Measurements from ENCODE around the gene SIRT2.
"Not testable (repeated sequence)": the region's sequence is repeated elsewhere in the genome, so short reads cannot be mapped to it uniquely, and the experiment has no call there.

SIRT2 gene

DNA sequence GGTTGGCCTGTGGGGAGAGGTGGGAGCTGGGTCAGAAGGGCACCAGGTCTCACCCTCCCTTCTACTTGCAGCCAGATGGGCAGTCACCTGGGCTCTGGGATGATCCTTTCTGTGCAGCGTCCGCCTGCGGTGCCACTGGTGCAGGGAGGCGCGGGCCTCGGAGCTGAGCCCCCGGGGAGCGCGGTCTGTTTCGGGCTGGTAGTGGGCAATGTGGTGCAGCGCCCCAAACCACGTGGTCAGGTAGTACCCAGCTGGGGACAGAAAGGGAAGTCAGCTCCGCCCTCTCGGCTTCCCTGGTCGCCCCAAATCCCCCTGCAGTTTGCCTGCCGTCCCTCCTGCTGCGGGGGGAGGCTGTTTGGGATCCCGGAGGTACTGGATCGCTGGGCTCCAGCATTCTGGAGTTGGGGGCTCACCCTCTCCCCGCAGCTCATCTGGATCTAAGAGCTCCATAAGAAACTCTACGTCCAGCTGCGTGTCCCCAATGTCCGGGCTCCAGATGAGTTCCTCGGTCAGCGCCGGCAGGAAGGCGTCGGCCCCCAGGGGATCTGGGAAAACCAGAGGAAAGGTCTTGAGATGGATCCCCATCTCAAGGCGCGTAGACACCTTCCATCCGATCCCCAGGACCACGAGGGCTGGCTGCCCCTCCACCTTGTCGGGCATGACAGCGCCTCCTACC lies 30.1 kb downstream of the SIRT2 start:
- DNase-seq (ENCODE audit: low read depth in 2 of 2), result no peak

DNA sequence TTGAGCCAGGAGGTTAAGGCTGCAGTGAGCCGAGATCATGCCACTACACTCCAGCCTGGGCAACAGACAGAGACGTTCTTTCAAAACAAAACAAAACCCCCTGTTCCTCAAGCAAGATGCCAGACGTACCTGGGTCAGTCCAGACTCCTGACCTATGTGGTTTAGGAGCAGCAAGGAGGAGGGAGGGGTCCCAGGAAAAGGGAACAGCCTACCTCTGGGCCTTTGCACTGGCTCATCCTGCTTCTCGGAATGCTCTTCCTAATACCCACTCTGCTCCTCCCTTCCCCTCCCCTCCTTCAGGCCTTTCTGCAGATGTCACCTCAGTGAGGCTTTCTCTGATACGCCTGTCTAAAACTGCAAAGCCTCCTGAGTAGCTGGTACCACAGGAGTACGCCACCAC lies 30.9 kb downstream of the SIRT2 start:
- no peak for DNase-seq (ENCODE audit: low read depth in 2 of 2)

DNA sequence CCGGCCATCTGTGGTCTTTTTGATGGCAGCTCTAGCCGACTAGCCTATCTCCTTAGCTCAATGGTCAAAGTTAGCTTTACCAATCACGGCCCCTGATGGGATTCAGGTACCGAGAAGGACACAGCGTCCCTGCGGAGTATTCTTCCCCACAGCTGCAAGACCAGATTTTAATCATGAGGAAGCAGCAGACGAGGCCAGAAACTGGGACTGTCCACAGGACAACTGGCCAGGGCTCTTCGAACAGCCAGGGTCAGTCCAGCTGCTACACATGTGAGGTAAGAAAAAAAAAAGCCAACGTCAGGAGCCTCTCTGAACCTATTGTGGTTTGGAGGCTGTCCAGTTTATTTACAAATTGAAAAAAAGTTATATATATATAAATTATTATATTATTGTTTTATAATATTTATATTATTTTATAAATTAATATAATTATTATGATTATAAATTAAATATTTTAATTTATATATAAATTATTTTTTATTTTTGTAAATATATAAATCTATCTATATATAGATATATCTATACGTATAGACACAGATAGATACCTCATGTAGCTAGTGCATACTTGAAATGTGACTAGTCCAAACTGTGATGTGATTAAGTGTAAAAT lies 32.1 kb downstream of the SIRT2 start:
- no peak for DNase-seq (ENCODE audit: low read depth in 2 of 2)

DNA sequence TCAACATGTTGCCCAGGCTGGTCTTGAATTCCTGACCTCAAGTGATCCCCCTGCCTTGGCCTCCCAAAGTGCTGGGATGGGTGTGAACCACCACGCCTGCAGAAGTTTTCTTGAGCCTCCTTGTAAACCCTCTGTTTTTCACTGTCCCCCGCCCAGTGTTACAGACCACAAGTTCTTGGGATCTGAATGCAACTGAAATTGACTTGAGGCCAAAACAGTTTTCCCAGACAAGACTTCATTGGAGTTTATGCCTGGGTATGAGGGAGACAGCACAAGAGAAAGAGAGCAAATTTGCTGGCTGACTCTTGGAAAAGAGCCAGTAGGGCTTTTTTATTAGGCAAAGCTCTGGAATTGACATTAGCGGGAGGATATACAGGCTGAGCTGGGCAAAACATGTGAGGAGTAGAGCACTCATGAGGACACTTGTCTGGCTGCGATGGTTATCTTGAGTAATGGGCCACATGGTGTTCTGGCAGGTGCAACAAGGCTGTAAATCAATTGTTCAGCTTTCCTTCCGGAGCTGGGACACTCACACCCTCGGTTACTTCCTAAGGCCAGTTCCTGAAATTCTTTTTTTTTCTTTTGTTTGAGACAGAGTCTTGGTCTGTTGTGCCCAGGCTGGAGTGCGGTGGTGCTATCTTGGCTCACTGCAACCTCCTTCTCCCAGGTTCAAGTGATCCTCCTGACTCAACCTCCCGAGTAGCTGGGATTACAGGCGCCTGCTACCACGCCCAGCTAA lies 36.9 kb downstream of the SIRT2 start:
- DNase-seq (ENCODE audit: low read depth in 2 of 2), result no peak

DNA sequence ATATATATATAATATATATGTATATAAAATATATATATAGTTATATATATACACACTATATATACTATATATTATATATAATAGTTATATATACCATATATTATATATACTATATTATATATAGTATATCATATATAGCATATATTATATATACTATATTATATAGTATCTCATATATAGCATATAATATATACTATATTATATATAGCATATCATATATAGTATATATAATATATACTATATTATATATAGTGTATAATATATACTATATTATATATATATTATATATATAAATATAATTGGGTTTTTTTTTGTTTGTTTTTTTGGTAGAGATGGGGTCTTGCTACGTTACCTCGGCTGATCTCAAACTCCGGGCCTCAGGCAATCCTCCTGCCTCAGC lies 38.0 kb downstream of the SIRT2 start:
- no peak for DNase-seq (ENCODE audit: low read depth in 2 of 2)

DNA sequence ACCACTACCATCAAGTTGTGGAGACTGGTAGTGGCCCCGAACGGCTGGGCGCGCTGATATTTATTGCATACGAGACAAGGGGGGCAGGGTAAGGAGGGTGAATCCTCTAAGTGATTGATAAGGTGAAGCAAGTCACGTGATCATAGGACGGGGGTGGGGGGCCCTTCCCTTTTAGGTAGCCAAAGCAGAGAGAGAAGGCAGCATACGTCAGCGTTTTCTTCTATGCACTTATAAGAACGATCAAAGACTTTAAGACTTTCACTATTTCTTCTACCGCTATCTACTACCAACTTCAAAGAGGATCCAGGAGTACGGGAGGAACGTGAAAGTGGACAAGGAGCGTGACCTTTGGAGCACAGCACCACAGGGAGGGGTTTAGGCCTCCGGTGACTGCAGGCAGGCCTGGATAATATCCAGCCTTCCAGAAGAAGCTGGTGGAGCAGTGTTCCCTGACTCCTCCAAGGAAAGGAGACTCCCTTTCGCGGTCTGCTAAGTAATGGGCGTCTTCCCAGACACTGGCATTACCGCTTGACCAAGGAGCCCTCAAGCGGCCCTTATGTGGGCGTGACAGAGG lies 39.7 kb downstream of the SIRT2 start:
- DNase-seq (ENCODE audit: low read depth in 2 of 2), result not testable (repeated sequence)

DNA sequence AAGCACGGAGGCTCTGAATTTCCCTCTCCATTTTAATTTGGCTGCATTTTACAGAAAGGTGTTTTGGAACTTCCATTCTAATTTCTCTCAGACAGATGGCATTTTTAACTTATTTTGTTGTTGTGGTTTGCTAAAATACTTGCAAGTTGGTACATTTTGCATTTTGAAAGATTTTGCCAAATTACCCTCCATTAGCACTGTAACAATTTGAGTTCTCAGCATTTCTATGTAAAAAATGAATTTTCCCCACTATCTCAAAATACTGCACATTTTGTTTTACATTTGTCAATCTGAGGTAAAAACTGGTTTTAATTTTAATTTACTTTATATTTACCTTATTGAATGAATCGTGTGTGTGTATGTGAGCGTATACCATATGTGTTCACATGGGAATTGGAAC lies 42.6 kb downstream of the SIRT2 start:
- no peak for DNase-seq (ENCODE audit: low read depth in 2 of 2)

DNA sequence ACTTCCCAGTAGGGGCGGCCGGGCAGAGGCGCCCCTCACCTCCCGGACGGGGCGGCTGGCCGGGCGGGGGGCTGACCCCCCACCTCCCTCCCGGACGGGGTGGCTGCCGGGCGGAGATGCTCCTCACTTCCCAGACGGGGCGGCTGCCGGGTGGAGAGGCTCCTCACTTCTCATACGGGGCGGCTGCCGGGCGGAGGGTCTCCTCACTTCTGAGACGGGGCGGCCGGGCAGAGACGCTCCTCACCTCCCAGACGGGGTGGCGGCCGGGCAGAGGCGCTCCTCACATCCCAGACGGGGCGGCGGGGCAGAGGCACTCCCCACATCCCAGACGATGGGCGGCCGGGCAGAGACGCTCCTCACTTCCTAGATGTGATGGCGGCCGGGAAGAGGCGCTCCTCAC lies 43.7 kb downstream of the SIRT2 start:
- DNase-seq (ENCODE audit: low read depth in 2 of 2), result not testable (repeated sequence)

DNA sequence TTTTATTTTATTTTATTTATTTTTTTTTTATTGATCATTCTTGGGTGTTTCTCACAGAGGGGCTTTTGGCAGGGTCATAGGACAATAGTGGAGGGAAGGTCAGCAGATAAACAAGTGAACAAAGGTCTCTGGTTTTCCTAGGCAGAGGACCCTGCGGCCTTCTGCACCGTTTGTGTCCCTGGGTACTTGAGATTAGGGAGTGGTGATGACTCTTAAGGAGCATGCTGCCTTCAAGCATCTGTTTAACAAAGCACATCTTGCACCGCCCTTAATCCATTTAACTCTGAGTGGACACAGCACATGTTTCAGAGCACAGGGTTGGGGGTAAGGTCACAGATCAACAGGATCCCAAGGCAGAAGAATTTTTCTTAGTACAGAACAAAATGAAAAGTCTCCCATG lies 44.5 kb downstream of the SIRT2 start:
- not testable (repeated sequence) for DNase-seq (ENCODE audit: low read depth in 2 of 2)

DNA sequence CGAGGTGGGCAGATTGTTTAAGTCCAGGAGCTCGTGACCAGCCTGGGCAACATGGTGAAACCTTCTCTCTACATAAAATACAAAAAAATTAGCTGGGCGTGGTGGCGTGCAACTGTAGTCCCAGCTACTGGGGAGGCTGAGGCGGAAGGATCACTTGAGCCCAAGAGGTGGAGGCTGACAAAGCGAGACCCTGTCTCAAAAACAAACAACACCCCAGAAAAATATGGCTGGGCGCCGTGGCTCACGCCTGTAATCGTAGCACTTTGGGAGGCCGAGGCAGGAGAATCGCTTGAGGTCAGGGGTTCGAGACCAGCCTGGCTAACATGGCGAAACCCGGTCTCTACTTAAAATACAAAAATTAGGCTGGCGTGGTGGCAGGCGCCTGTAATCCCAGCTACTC lies 46.2 kb downstream of the SIRT2 start:
- DNase-seq (ENCODE audit: low read depth in 2 of 2), result no peak

DNA sequence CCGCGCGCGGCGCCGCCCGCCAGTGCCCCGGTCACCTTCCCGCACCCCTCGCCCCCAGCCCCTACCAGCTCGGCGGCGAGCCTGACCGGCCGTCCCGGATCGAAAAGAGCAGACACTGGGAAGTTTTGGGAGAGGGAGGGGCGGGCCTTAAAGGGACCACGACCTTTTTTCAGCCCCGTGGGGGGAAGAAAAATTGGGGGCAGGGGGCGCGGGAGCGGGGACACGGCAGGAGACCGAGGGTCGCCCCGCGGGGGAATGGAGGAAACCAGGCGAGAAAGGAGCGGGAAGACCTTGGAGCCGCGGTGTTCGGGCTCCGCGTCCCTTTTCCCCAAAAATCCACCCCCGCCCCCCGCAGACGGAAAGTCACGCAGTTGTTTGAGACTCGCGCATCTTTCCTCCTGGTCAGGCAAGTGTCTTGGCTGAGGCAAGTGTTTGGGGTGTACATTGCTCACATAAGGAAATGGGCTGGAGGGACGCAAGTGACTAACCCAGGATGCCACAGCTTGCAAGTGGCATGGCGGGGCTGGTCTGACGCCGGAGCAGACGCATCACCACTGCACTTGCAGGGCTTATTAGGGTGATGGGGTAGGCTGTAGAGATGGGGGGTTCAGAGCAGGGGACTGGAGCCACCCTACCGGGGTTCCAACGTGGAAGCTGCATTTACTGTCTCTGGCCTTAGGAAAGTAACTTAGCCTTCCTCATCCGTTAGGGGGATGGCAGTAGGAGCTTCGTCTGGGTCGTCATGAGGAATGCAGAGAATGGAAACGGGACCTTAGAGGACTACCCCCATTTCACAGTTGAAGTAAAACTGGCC lies 47.0 kb downstream of the SIRT2 start:
- DNase-seq (ENCODE audit: low read depth in 2 of 2), result peak in 1 of 2 donors; percentile 39

DNA sequence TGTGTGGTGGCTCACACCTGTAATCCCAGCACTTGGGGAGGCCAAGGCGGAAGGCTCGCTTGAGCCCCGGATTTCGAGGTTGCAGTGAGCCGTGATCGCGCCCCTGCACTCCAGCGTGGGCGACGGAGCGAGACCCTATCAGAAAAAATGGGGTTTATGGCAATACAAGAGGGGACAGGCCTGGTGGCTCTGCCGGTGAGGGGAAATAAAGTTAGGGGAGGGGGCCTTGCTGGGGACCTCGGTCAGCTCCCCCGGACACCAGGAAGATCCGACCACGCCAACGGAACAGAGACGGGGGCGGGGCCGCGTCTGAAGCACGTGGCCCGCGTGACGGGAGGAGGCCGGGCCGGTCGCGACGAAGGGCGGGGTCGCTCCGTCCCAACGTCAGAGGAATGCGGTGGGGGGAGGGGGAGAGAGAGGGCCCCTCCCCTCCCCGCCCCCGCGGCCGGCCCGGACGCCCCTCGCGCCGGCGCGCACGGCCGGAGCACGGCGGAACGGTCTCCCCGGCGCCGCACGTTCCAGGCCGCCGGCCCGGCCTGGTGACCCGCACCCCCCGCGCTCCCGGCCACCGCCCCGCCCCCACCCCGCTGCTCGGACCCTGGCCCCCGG lies 47.7 kb downstream of the SIRT2 start:
- DNase-seq (ENCODE audit: low read depth in 2 of 2), result peak; percentile 71 to 74

DNA sequence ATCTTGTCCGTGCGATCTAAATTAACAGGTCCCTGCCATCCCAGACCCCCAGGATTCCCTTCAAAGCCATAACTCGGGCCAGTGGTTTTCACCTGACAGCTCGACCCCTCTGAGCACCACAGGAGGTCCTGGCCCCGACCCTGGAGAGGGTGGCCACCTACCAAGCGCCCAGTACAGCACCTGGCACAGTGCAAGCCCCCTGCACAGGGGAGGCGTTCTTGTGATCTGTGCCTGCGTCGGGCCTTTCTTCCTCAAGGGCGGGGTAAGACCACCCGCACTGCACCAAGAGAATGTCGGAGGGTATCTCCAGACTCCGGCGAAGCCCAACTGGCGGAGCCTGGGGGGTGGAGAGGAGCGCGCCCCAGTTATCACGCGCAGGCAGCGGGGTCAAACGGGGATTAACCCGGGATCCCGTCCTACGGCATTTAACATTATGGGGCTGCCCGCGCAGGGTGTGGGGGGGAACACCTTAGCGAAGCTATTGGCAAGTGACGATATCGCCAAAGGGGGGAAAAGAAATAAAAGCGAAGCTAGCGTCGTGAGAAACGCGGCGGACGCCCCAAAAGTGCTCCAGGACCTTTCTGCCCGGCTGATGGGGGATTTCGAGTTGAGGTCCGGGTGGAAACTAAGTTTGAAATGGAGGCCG lies 48.3 kb downstream of the SIRT2 start:
- DNase-seq (ENCODE audit: low read depth in 2 of 2), result no peak

DNA sequence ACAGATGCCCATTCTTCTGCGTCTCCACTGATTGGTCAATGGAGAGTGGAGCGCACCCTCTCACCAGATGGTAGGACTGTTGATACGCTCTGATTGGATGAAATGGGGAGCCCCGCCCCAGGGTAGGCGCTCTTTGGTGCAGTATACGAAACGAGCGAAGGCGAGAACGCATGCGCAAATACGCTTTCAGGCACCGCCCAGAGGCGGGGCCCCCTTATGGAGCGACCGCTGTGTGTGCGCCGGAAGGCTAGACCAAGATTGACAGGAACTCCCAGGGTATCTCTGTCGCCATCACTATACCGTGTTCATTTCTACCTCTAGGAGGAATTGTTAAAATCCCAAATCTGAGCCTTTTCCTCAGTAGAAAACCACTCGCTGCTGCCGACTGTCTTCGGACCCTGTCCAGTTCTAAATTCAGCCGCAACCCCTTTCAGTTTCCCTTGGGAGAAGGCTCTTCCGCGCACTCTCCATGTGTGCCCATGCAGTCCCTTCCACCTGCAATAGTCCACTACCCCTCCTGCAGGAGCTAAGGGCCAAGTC lies 48.9 kb downstream of the SIRT2 start:
- peak in 1 of 2 donors; percentile 95 for DNase-seq (ENCODE audit: low read depth in 2 of 2)

DNA sequence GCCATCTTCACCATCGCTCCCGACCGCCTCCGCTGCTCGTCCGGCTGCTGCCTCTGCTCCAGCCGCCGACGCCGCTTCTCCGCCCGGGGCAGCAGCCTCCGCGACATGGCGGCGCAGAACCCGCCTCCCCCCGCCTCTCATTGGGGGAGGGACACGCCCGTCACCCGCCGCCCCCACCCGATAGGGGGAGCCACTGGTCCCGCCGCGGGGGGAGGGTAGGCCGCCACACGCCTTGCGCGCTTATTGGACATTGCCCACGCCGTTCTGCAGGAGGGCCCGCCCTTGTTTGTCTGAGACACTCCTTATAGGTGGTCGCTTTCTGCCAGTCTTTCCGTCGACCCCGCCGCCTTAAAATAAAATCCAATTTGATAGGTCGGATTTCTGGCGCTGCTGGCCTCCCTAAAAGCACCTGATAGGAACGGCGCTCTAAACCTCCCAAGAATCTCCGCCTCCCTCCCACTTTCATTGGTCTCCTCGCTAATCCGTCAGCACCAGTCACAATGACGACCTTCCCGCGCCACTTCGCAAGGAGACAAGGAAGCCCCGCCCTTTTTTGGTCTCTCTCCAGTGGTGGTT lies 49.5 kb downstream of the SIRT2 start, which contains the start of gene HNRNPL:
HNRNPL (minus strand) TSS at position 127 of the 576 bp plus-strand sequence; CDS start at position 107, 20 bp downstream.
- DNase-seq (ENCODE audit: low read depth in 2 of 2), result peak; percentile 97 to 98

DNA sequence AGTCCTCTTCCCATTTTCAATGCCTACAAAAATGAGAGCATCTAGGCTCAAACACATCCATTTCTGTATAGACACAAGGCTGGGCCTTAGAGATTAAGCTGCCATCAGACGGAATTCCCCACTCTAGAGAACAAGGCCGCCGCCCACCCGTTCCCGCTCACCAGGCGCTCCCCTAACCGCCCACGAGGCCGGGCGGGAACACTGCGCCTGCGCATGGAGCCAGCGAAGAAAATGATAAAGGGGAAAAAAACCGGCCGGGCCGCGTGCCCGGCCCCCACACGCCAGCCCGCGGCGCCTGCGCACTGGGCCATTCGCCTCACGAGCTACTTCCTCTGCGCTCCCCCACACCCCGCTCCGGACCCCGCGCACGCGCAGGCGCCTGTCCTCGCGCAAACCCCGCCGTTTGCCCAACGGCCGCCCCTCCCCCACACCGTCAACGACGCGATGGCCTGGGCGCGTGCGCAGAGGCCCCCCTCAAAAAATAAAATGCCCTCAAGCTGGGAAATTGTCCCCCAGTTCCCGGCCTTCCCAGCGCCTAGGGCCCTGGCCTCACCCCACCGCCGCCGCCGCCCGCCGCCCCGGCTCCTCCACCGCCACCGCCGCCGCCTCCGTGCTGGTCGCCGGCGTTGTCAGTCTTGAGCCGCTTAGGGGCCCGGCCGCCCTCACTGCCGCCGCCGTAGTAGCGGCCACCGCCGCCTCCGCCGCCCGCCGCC lies 50.1 kb downstream of the SIRT2 start:
- DNase-seq (ENCODE audit: low read depth in 2 of 2), result peak; percentile 94 to 97

DNA sequence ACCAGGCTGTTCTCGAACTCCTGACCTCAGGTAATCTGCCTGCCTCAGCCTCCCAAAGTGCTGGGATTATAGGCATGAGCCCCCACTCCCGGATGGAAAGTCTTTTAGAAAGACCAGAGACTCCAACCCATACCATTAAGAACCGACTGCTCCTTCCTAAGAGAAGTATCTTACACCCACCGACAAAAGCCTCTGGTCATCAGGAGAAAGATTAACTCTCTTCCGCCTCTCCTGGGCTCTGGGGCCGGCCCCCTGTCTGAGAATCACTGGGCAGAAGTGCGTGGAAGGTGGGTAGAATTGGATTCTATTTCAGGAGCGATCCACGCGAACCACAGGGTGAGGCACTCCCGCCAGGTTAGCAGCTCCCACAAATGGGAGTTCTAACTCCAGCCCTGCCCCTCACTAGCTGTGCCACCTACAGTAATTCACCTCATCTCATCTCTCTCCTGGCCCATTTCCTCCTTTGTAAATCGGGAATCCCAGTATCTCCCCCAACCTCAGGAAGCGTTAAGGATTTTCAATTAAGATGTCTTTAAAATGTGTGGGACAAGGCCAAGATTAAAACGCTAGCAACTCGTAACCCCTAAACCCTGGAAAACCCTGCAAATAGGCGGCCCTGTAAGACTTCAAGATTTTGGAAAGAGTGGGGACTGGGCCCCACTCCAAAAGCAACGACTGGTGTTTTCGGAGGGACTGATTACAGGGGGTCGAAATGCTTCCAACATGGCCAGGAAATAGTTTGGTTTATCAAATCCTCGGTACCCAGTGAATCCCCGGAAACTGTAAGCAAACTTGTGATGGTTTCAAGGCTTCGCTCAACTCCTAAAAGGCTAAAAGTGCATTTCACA lies 50.9 kb downstream of the SIRT2 start:
- no peak for DNase-seq (ENCODE audit: low read depth in 2 of 2)

DNA sequence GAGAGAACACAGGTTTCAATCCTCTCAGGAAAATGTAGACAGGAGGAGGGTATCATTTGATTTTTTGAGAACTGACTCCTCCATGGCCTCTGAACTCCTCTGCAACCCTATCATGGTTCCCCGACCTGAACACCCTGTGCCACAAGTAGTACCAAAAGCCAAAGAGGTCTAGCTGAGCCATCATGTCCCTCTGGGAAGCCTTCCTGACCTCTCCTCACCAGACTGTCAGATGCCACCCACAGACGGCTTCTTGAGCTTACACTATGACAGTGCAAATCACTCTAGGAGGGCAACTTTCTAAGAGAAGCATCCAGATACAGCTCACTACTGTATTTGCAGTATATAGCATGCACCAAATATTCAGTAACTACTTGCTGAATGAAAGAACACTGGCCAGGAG lies 53.3 kb downstream of the SIRT2 start:
- DNase-seq (ENCODE audit: low read depth in 2 of 2), result no peak

Data from stimulated activated CD8-positive, alpha-beta memory T cell treated with anti-CD3 and anti-CD28 coated beads, Interleukin-7, amount 100 ng/mL, for 1 hour (primary cell).